NCI-H2107 treated with DMSO at 0.1 percent for 48 hours (cell line): ENCODE measurements around the gene FHL1.

Source experiments
- DNase-seq: peaks from one replicate; lab custom pipeline; 2025; ENCODE audit not compliant: unreplicated experiment; lab: John Stamatoyannopoulos, UW

FHL1 gene

GRCh38 chrX:136185401-136186022 lies 38.2 kb downstream of the FHL1 start:
- no peak for DNase-seq

DNA sequence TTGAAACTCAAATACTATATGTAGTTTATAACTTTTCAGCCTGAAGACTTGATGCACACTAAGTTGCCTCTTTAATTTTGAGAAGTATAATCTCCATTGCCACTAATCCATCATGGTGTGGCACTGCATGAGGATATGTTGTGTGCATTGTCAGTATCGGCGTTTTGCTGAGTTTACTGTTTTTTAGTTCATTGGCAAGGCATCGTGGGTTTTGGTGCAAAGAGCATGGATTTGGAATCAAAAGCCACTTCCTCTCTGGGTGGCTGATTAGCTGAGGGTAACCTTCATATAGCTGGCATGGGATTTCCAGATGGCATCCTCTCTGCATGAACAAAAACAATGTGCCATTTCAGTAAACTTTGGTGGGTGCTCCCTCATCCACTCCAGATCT lies 38.7 kb downstream of the FHL1 start:
- DNase-seq: no peak

GRCh38 chrX:136189222-136189621 lies 41.9 kb downstream of the FHL1 start:
- DNase-seq: no peak

DNA sequence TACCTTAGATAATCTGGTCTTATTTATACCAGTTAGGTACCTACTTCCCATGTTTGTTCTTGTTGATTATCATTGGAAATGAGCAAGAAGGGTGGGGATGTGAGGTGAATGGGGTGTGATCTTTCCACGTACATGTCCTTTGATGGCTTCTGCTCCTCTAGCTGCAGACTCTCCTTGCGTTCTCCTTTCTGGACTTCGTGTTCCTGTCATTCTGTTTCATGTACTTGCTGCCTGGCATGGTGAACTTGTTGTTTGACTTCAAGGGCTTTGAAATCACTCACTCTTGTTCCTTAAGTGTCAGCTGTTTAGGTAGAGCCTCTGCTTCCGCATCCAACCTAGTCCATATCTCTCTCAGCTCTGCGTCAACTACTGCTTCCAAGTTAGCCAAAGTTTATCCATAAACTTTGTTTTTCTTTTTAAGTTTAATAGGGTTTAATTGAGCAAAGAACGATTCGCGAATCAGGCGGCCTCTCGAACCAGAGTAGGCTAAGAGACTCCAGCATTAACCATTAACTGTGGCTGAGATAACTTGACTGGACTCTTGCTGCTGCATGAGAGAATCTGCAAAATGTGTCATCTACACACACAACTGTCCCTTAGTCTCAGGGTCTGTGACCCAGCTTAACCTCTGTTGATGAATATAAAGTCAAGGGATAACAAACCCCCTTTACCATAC lies 42.8 kb downstream of the FHL1 start:
- no peak for DNase-seq

DNA sequence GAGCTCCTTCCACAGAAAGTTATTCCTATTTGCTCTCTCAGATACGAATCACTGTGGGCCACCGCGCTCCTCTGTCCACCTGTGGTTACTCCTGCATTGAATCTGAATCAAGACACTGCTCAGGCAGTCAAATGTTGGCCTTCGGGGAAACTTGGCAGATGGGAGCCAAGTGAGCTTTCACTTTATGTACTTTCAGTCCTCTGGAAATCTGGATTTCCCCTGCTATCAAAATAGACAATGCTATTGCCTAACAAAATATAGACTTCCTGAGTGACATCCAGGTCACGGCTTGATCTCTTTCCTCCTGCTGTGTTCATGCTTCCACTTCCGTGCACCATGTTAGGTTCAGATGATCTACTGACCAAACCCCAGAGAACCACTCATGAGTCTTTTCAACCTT lies 43.8 kb downstream of the FHL1 start:
- DNase-seq: no peak

GRCh38 chrX:136192135-136192534 lies 44.8 kb downstream of the FHL1 start:
- no peak for DNase-seq

DNA sequence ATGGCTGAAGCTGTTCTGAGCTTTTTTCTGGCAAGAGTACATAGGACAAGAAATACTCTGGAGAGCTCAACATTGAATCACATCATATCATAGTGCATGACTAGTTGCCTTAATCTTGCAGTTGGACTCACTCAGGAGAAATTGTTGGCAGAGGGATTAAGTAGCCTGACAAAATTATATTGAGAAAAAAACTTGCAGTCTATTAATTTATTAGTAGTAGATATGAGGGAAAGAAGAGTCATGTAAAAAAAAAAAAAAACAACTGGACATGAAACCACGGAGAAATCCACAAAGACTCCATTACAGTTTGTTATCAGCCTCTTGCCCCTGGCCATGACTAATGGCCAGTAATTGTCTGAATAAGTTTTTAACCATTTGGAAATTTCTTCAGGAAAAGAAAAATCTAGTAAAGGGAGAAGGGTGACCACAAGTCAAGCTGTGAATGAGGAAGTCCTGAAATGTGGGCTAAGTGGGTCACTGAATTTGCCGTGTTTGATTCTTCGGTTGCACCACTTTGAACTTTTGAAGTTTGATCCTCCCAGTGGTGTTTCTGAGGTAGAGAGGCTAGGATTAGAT lies 45.6 kb downstream of the FHL1 start:
- no peak for DNase-seq

- no peak for DNase-seq
These were observed 46.4 kb downstream of the FHL1 start for GRCh38 chrX:136193771-136194170.

DNA sequence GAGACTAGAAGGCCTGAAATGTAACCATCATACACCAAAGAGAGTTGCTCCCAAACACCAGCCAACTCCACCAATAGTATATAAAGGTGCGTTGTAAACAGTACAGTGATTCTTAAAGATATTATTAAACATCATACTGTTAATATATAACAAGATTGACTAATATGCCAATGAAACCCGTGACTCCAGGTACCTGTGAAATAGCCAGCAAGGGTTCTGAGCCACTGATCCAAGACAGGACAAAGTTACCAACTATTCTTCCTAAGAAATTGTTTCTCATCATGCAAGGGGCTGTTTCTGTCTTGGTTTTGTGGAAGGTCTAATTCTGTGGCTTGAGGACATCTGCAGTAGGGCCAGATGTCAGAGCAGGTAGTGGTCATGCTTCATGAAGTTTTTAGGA lies 47.2 kb downstream of the FHL1 start:
- DNase-seq: no peak

- DNase-seq: no peak
These were observed 47.9 kb downstream of the FHL1 start for GRCh38 chrX:136195247-136195646.

DNA sequence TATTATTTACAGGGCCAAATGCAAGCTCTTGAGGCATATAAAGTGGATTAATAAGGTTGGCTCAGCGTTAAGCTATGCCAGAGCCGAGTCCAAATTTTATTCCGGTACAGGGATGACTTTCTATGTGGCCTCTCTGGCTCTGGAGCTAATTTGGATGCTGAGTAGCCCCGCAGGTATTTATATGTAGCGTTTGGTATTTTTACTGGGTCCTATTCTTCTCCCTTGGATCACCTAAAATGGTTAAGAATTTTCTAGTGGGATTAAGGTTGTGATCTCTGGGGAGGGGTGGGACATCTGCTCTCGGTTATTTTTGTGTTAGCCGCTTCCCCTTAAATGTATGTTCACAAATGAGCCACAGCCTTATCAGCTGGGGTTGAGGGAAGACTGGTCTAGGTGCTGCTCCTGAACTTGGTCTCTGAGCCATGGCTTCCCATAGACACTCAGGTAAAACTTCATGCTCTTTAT lies 49.4 kb downstream of the FHL1 start:
- no peak for DNase-seq

DNA sequence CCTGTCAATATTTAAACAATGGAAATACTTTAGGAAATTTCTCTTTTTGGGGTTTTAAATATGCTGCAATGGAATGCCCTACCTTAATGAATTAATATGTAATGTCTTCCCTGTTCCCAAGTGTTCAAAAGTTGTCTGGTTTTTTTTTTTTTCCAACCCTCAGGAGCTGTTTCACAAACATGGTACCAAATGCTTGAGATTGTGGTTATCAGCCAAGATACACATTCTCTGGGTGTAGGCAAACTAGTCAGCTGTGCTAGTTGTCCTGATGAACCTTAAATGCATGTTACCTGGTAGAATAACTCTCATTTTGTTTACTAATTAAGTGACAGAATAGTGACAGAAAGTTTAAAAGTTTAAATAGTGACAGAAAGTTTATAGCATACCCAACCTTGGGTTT lies 50.7 kb downstream of the FHL1 start:
- DNase-seq: no peak

DNA sequence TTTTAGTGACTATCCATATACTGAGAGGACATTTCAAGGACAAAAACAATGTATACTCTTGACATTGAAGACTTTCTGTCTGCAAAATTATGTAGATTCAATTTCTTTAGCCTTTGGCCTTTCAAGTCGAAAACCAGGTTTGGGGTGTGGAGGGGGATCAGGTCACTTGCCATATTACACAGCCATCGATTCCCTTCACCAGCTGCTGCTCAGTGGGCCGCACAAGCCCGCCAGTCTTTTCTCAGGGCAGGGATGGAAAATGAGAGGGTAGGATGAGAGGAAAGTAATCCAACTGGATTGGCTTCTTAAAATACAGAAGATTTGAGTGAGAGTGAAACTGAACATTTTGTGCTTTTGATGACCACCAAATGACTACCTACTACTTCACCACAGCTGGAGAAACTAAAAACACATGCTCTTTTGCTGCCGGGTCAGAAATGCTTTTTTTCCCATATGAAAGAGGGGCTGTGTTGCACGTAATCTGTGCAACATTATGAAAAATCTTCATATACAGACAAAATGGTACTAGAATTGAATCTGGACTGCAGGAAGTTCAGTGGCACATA lies 51.4 kb downstream of the FHL1 start:
- DNase-seq: no peak

- no peak for DNase-seq
These were observed 52.0 kb downstream of the FHL1 start for GRCh38 chrX:136199365-136199764.

GRCh38 chrX:136200466-136200865 lies 53.1 kb downstream of the FHL1 start:
- no peak for DNase-seq

- no peak for DNase-seq
These were observed 54.3 kb downstream of the FHL1 start for GRCh38 chrX:136201601-136202000.

GRCh38 chrX:136202889-136203288 lies 55.6 kb downstream of the FHL1 start:
- DNase-seq: no peak

- DNase-seq: no peak
These were observed 56.1 kb downstream of the FHL1 start for GRCh38 chrX:136203438-136203837.

GRCh38 chrX:136203951-136204350 lies 56.6 kb downstream of the FHL1 start:
- no peak for DNase-seq

GRCh38 chrX:136204571-136204970 lies 57.2 kb downstream of the FHL1 start:
- no peak for DNase-seq

GRCh38 chrX:136205882-136206380 lies 58.6 kb downstream of the FHL1 start:
- no peak for DNase-seq

GRCh38 chrX:136206916-136207315 lies 59.6 kb downstream of the FHL1 start:
- no peak for DNase-seq
